Lower leg skin (tissue), 4 donors: ENCODE data around the gene DGKI. TPM values are rescaled to one million over a fixed set of nuclear protein-coding genes. Genes with fewer than 3 reads are reported as not detected.

ENCODE experiments used
- DNase-seq, 2 donors: peaks; one replicate each; pipeline ENCODE4 v3.0.0-alpha.2; 2019; ENCODE audit warnings: low spot score in 2 of 2
- H3K4me3 ChIP-seq: fragments of 200-600 bp; sonication (generic); 2 replicates; pipeline ENCODE4 v1.5.1; 2017; ENCODE audit warnings: mild to moderate bottlenecking, low read depth; ENCODE audit not compliant: poor library complexity, severe bottlenecking
- POLR2A ChIP-seq, 2 donors: fragments of 450-650 bp; IDR thresholded peaks; one replicate each; pipeline ENCODE4 v1.6.1; 2016 to 2017; ENCODE audit warnings: antibody characterized with exemption in 2 of 2, mild to moderate bottlenecking in 1 of 2, moderate library complexity in 1 of 2
- WGBS, 2 donors: methylation state at CpG; one replicate each; pipeline ENCODE4 v1.1.5; 2018; 5-methylcytosine and 5-hydroxymethylcytosine counted together
- intact Hi-C: fragments of 100-400 bp; cut with DNase I; formaldehyde crosslinking; loops from one replicate; pipeline ENCODE4 v1.15.0; 2023; ENCODE audit warnings: low total_unique reads
- total RNA-seq, 4 donors: library from RNA; depleted of rRNA; stranded (reverse); fragments of >200 nt; gene quantifications; one replicate each; pipeline ENCODE4 v1.1.0, GENCODE V29; 2016
- TF ChIP-seq, protein P1 (sequence below), 3 donors: fragments of 450-650 bp; IDR thresholded peaks; one replicate each; pipeline ENCODE4 v1.5.1; 2016; ENCODE audit warnings: antibody characterized with exemption in 3 of 3, mild to moderate bottlenecking in 3 of 3, moderate library complexity in 2 of 3

Gene DGKI
- total RNA-seq, 4 donors from 2014 or later = 0.34 to 2.1 (median 1.3) TPM

DNA sequence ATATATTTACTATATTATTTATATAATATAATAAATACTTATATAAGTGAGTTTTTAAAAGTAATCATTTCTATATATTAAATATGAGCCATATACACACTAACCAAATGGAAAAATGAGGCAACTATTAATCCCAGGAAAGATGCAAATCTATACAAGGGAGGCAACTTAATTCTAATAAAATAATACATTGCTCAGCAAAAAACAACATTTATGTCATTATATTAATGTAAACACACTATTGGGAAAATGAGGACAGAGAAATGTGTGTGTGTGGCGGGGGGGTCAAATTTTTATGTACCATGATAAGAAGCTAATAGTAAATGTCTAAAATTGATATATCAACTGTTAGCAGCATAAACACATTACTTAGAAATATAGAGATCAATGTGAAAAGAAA, 23.3 kb upstream of the DGKI start:
- 98 to 100% methylated on average over 1 of the region's 1 CpG for WGBS, 2 donors
- no peak overlapping the region for H3K4me3 ChIP-seq
- TF ChIP-seq, protein P1, sequence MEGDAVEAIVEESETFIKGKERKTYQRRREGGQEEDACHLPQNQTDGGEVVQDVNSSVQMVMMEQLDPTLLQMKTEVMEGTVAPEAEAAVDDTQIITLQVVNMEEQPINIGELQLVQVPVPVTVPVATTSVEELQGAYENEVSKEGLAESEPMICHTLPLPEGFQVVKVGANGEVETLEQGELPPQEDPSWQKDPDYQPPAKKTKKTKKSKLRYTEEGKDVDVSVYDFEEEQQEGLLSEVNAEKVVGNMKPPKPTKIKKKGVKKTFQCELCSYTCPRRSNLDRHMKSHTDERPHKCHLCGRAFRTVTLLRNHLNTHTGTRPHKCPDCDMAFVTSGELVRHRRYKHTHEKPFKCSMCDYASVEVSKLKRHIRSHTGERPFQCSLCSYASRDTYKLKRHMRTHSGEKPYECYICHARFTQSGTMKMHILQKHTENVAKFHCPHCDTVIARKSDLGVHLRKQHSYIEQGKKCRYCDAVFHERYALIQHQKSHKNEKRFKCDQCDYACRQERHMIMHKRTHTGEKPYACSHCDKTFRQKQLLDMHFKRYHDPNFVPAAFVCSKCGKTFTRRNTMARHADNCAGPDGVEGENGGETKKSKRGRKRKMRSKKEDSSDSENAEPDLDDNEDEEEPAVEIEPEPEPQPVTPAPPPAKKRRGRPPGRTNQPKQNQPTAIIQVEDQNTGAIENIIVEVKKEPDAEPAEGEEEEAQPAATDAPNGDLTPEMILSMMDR (IDR thresholded peaks at IDR 0.05) = no peak
- TF ChIP-seq POLR2A (IDR thresholded peaks at IDR 0.05) = no peak
- intact Hi-C loops = no loop called here
- DNase-seq = no peak

DNA sequence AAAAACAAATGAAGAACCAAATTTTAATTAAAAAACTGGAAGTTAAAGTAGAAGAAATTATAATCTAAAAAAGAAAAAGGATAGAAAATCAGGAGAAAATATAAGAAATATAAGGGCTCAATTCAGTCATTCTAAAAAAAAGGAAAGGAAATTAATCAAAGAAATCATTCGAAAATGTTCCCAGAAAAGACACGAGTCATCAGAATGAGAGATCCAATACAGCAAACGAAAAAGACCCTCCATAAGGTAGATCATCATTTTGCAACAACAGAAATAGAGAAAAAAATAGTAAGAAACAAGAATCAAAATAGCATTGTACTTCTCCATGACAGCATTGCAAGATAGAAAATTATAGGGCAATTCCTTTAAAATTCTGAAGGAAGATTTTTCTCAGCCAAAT, 22.5 kb upstream of the DGKI start:
- no peak for DNase-seq
- intact Hi-C loops = no loop called here
- TF ChIP-seq POLR2A (IDR thresholded peaks at IDR 0.05) = no peak
- TF ChIP-seq, protein P1 (IDR thresholded peaks at IDR 0.05) = no peak
- no peak overlapping the region for H3K4me3 ChIP-seq
- 93 to 100% methylated on average over 3 of the region's 3 CpGs for WGBS, 2 donors

DNA sequence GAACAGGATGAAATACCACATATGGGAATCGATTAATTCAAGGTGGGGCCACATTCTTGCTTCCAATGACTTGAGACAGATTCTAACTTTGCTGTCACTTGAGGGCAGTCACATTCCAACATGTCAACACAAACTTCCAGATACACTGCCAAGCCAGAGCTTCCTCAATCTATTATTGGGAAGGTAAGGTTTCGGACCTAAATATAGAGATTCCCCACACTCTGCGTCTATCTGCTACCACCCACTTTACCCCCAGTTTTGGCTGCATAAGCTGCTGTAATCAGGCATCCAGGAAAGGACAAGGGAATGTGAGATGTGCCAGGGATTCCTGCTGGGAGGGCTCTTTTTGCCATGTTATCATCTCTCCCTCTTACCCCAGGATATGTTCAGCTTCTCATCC, 20.5 kb upstream of the DGKI start:
- intact Hi-C loops = no loop called here
- no peak overlapping the region for H3K4me3 ChIP-seq
- 83 to 86% methylated on average over 3 of the region's 3 CpGs for WGBS, 2 donors
- no peak for DNase-seq
- no peak for TF ChIP-seq POLR2A (IDR thresholded peaks at IDR 0.05)
- TF ChIP-seq, protein P1 (IDR thresholded peaks at IDR 0.05) = no peak

DNA sequence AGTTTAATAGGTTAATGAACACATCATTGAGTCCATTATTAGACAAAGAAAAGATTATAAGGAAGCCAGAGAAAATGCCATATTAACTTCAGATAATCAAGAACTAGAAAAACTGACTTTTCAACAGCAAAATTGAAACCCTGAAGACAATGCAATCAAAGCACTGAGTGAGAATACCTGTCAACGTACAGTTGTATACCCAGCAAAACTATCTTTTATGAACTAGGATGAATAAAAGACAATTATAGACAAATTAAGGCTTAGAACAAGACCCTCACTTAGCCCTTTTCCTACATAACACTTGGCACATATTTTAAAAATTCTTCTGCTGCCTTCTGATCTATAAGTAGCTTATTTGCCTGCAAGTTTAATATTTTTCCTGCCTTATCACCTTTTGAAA, 19.0 kb upstream of the DGKI start:
- H3K4me3 ChIP-seq = no peak overlapping the region
- WGBS, 2 donors = 97 to 100% methylated on average over 1 of the region's 1 CpG
- DNase-seq = no peak
- TF ChIP-seq, protein P1 (IDR thresholded peaks at IDR 0.05) = no peak
- TF ChIP-seq POLR2A (IDR thresholded peaks at IDR 0.05) = no peak
- intact Hi-C loops = no loop called here

DNA sequence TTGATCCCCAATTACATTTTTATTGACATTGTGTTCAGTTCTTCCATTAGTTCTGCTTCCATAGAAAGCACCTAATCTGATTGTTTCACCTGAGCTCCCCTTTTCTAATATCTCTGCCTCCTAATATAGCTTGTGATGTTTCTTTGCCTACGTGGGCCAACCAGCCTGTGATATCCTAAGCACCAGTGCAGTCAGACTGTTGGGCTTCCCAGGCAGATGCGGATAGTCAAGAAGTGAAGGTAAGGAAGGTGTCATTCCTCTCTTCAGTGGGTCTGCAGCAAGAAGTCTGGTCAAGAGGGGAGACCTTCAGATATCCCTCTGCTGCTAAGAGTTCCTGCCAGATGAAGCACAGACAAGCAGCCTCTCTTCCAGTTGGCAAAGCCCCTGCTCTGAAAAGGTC, 16.2 kb upstream of the DGKI start:
- WGBS, 2 donors = 90 to 95% methylated on average over 2 of the region's 2 CpGs
- TF ChIP-seq, protein P1 (IDR thresholded peaks at IDR 0.05) = no peak
- TF ChIP-seq POLR2A (IDR thresholded peaks at IDR 0.05) = no peak
- intact Hi-C loops = no loop called here
- no peak for DNase-seq
- H3K4me3 ChIP-seq = no peak overlapping the region

DNA sequence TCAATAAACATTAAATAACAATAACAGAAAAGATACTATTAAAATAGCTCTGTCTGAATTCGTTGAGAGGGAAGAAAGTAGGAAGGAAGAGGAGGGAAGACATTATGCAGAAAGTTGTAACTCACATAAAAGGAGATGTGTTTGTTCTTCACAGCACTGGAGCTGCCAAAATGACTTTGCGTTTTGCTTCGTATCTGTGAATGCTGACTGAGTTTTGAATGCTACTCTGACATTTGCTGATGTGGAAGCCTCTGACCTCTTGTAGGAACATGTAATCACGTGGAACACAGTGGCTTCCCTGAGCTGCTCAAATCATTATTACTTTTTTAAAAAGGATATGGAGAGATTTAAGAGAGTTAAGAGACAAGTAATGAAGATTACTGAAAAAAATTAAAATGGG, 15.6 kb upstream of the DGKI start:
- H3K4me3 ChIP-seq = no peak overlapping the region
- TF ChIP-seq POLR2A (IDR thresholded peaks at IDR 0.05) = no peak
- TF ChIP-seq, protein P1 (IDR thresholded peaks at IDR 0.05) = no peak
- WGBS, 2 donors = 56 to 64% methylated on average over 4 of the region's 4 CpGs
- DNase-seq = no peak
- intact Hi-C loops = no loop called here
